ENCODE results near the gene ACBD6.

Gene ACBD6

GRCh38 chr1:180435566-180435965 lies 66.8 kb downstream of the ACBD6 start:
- H3K4me1 ChIP-seq (ENCODE audit: control insufficient read depth, low read length): no peaks in the 10 kb centered on the region
- H3K79me2 ChIP-seq (ENCODE audit: control insufficient read depth, low read length): peaks cover 36% of the 10 kb centered on the region
- H3K4me2 ChIP-seq (ENCODE audit: low read length): no peak overlapping the region
- H3K9me3 ChIP-seq (ENCODE audit: control insufficient read depth, insufficient read depth, low read length): no peaks in the 10 kb centered on the region
- H3K27me3 ChIP-seq (ENCODE audit: control insufficient read depth, low read length): no peaks in the 10 kb centered on the region
- H3K27ac ChIP-seq (ENCODE audit: low read depth, low read length): no peak overlapping the region
- no peaks in the 10 kb centered on the region for H3K9me2 ChIP-seq (replicated peaks; ENCODE audit: control insufficient read depth, low read length)
- no peak overlapping the region for H3K4me3 ChIP-seq (ENCODE audit: low read length)
- peaks cover 9% of the 10 kb centered on the region for H3K36me3 ChIP-seq (ENCODE audit: control insufficient read depth, low read length)
- no peak for TF ChIP-seq CTCF (IDR thresholded peaks at IDR 0.05; ENCODE audit: low read depth, low read length, poor library complexity, severe bottlenecking)
- TF ChIP-seq EZH2phosphoT487 (IDR thresholded peaks at IDR 0.05; ENCODE audit: borderline replicate concordance, low read length): no peak
- H3F3A ChIP-seq (ENCODE audit: control insufficient read depth, insufficient read depth): no peaks in the 10 kb centered on the region
- no peaks in the 10 kb centered on the region for H4K20me1 ChIP-seq (ENCODE audit: control insufficient read depth, insufficient read depth, low read depth, low read length)

- H3K27me3 ChIP-seq (ENCODE audit: control insufficient read depth, low read length): no peaks in the 10 kb centered on the region
- H3K4me3 ChIP-seq (ENCODE audit: low read length): no peak overlapping the region
- H3K79me2 ChIP-seq (ENCODE audit: control insufficient read depth, low read length): peaks cover 36% of the 10 kb centered on the region
- H3K9me2 ChIP-seq (replicated peaks; ENCODE audit: control insufficient read depth, low read length): no peaks in the 10 kb centered on the region
- H3K27ac ChIP-seq (ENCODE audit: low read depth, low read length): no peak overlapping the region
- no peaks in the 10 kb centered on the region for H4K20me1 ChIP-seq (ENCODE audit: control insufficient read depth, insufficient read depth, low read depth, low read length)
- no peak overlapping the region for H3K4me2 ChIP-seq (ENCODE audit: low read length)
- H3K36me3 ChIP-seq (ENCODE audit: control insufficient read depth, low read length): peaks cover 13% of the 10 kb centered on the region
- H3F3A ChIP-seq (ENCODE audit: control insufficient read depth, insufficient read depth): no peaks in the 10 kb centered on the region
- H3K4me1 ChIP-seq (ENCODE audit: control insufficient read depth, low read length): no peaks in the 10 kb centered on the region
- no peaks in the 10 kb centered on the region for H3K9me3 ChIP-seq (ENCODE audit: control insufficient read depth, insufficient read depth, low read length)
- no peak for TF ChIP-seq CTCF (IDR thresholded peaks at IDR 0.05; ENCODE audit: low read depth, low read length, poor library complexity, severe bottlenecking)
- no peak for TF ChIP-seq EZH2phosphoT487 (IDR thresholded peaks at IDR 0.05; ENCODE audit: borderline replicate concordance, low read length)
Measured at GRCh38 chr1:180433873-180434272, 68.5 kb downstream of the ACBD6 start.

- Histone ChIP-seq H3K27me3 (ENCODE audit: control insufficient read depth, low read length) (no peaks in the 10 kb centered on the region), H3K79me2 (ENCODE audit: control insufficient read depth, low read length) (peaks cover 31% of the 10 kb centered on the region), H3K27ac (ENCODE audit: low read depth, low read length) (no peak overlapping the region), H4K20me1 (ENCODE audit: control insufficient read depth, insufficient read depth, low read depth, low read length) (no peaks in the 10 kb centered on the region), H3K9me2 (replicated peaks; ENCODE audit: control insufficient read depth, low read length) (no peaks in the 10 kb centered on the region), H3K9me3 (ENCODE audit: control insufficient read depth, insufficient read depth, low read length) (no peaks in the 10 kb centered on the region), H3K4me1 (ENCODE audit: control insufficient read depth, low read length) (no peaks in the 10 kb centered on the region), H3K4me3 (ENCODE audit: low read length) (no peak overlapping the region), H3K4me2 (ENCODE audit: low read length) (no peak overlapping the region), H3F3A (ENCODE audit: control insufficient read depth, insufficient read depth) (no peaks in the 10 kb centered on the region), H3K36me3 (ENCODE audit: control insufficient read depth, low read length) (peaks cover 7% of the 10 kb centered on the region)
- TF ChIP-seq CTCF (IDR thresholded peaks at IDR 0.05; ENCODE audit: low read depth, low read length, poor library complexity, severe bottlenecking): no peak
- no peak for TF ChIP-seq EZH2phosphoT487 (IDR thresholded peaks at IDR 0.05; ENCODE audit: borderline replicate concordance, low read length)
Measured at GRCh38 chr1:180431683-180432082, 70.7 kb downstream of the ACBD6 start.

Measured in DOHH2 (cell line).